CD14-positive monocyte (primary cell): ENCODE data around the gene CXCR6. TPM values are rescaled to one million over a fixed set of nuclear protein-coding genes. Genes with fewer than 3 reads are reported as not detected.

Experiments
- DNase-seq, 3 donors: peaks; one replicate each; pipeline ENCODE4 v3.0.0-alpha.2; 2011 to 2022
- H2AFZ ChIP-seq: 2 replicates; pipeline ENCODE4 v1.6.0; 2012; ENCODE audit warnings: mild to moderate bottlenecking, low read depth, low read length, inconsistent platforms; ENCODE audit not compliant: insufficient read depth, poor library complexity, severe bottlenecking
- H3K27ac ChIP-seq, 2 donors: 1 replicate in 1 of 2; 2 replicates in 1 of 2; pipeline ENCODE4 v1.5.1; 2012 to 2013; ENCODE audit warnings: low read length in 2 of 2, control low read depth in 1 of 2, inconsistent platforms in 1 of 2, low read depth in 1 of 2, mild to moderate bottlenecking in 1 of 2
- H3K27me3 ChIP-seq, 2 donors: one replicate each; pipeline versions ENCODE4 v1.6.0 to v1.6.1; 2011 to 2013; ENCODE audit warnings: low read length in 2 of 2; ENCODE audit not compliant: control insufficient read depth in 2 of 2, insufficient read depth in 2 of 2
- H3K36me3 ChIP-seq, 2 donors: replicated peaks in 1 of 2; 1 replicate in 1 of 2; 2 replicates in 1 of 2; pipeline versions ENCODE4 v1.5.1 to v1.6.1; 2012 to 2013; ENCODE audit warnings: low read length in 2 of 2, control low read depth in 1 of 2, inconsistent platforms in 1 of 2, mild to moderate bottlenecking in 1 of 2; ENCODE audit not compliant: insufficient read depth in 2 of 2, control insufficient read depth in 1 of 2
- H3K4me1 ChIP-seq, 2 donors: 1 replicate in 1 of 2; 2 replicates in 1 of 2; pipeline versions ENCODE4 v1.5.1 to v1.6.1; 2012 to 2013; ENCODE audit warnings: low read length in 2 of 2, control low read depth in 1 of 2, inconsistent platforms in 1 of 2, mild to moderate bottlenecking in 1 of 2, moderate library complexity in 1 of 2; ENCODE audit not compliant: insufficient read depth in 2 of 2, control insufficient read depth in 1 of 2
- H3K4me2 ChIP-seq: replicated peaks from 2 replicates; pipeline ENCODE3; 2012; ENCODE audit warnings: low read length, moderate library complexity, mild to moderate bottlenecking; ENCODE audit not compliant: poor library complexity, severe bottlenecking; ENCODE audit errors: extremely low read depth
- H3K4me3 ChIP-seq, 3 experiments: fragments of 200-600 bp in 1 of 3; sonication (generic) in 1 of 3; replicated peaks in 1 of 3; 1 replicate in 2 of 3; 2 replicates in 1 of 3; pipeline ENCODE4 v1.5.1; 2011 to 2013; ENCODE audit warnings: low read length in 3 of 3, mild to moderate bottlenecking in 3 of 3, control low read depth in 2 of 3, low read depth in 2 of 3, inconsistent platforms in 1 of 3, moderate library complexity in 1 of 3
- H3K79me2 ChIP-seq: 2 replicates; pipeline ENCODE4 v1.6.0; 2012; ENCODE audit warnings: mild to moderate bottlenecking, control low read depth, inconsistent platforms, low read length, moderate library complexity; ENCODE audit not compliant: insufficient read depth
- H3K9ac ChIP-seq: 2 replicates; pipeline ENCODE4 v1.6.0; 2017; ENCODE audit warnings: low read length, mild to moderate bottlenecking; ENCODE audit not compliant: insufficient read depth, poor library complexity, severe bottlenecking
- H3K9me3 ChIP-seq, 2 donors: replicated peaks in 1 of 2; 1 replicate in 1 of 2; 2 replicates in 1 of 2; pipeline versions ENCODE4 v1.5.1 to v1.6.1; 2012 to 2013; ENCODE audit warnings: low read length in 2 of 2, control low read depth in 1 of 2; ENCODE audit not compliant: control insufficient read depth in 1 of 2, insufficient read depth in 1 of 2
- H4K20me1 ChIP-seq: 2 replicates; pipeline ENCODE4 v1.6.0; 2012; ENCODE audit warnings: mild to moderate bottlenecking, low read length, control low read depth, moderate library complexity; ENCODE audit not compliant: insufficient read depth
- H3K27ac Mint-ChIP-seq, 7 donors: one replicate each; pipeline ENCODE4 v1.8.0; 2020; ENCODE audit warnings: mild to moderate bottlenecking in 7 of 7, mixed read lengths in 7 of 7, moderate library complexity in 6 of 7, inconsistent platforms in 2 of 7
- H3K27me3 Mint-ChIP-seq, 3 donors: one replicate each; pipeline ENCODE4 v1.8.0; 2021 to 2022; ENCODE audit warnings: low read depth in 3 of 3, mild to moderate bottlenecking in 3 of 3, mixed read lengths in 3 of 3, moderate library complexity in 3 of 3, inconsistent platforms in 1 of 3
- H3K36me3 Mint-ChIP-seq, 2 donors: one replicate each; pipeline ENCODE4 v1.8.0; 2020; ENCODE audit warnings: mixed read lengths in 2 of 2, inconsistent platforms in 1 of 2, mild to moderate bottlenecking in 1 of 2
- H3K4me1 Mint-ChIP-seq: one replicate; pipeline ENCODE4 v1.8.0; 2020; ENCODE audit warnings: mild to moderate bottlenecking, mixed read lengths
- H3K4me3 Mint-ChIP-seq, 2 donors: one replicate each; pipeline ENCODE4 v1.8.0; 2020; ENCODE audit warnings: mild to moderate bottlenecking in 2 of 2, mixed read lengths in 2 of 2, moderate library complexity in 1 of 2
- H3K9me3 Mint-ChIP-seq, 7 donors: one replicate each; pipeline ENCODE4 v1.8.0; 2020 to 2022; ENCODE audit warnings: mixed read lengths in 7 of 7, mild to moderate bottlenecking in 6 of 7, moderate library complexity in 6 of 7, inconsistent platforms in 2 of 7
- CTCF ChIP-seq: fragments of 200-600 bp; IDR thresholded peaks from one replicate; pipeline ENCODE4 v1.8.0; 2022; ENCODE audit warnings: antibody characterized with exemption, mild to moderate bottlenecking
- WGBS: methylation state at CpG from one replicate; pipeline ENCODE4 v1.1.5; 2013; ENCODE audit warnings: missing lambda C conversion rate; ENCODE audit not compliant: insufficient coverage; 5-methylcytosine and 5-hydroxymethylcytosine counted together
- intact Hi-C, 2 donors: fragments of 100-400 bp; cut with micrococcal nuclease; formaldehyde crosslinking; loops; one replicate each; pipeline versions ENCODE4 v1.15.0 to v1.15.1; 2023
- polyA plus RNA-seq, 3 donors: library from polyadenylated mRNA; depleted of rRNA in 1 of 3; unstranded in 2 of 3; stranded (reverse) in 1 of 3; fragments of 300-500 nt in 2 of 3; fragments of >200 nt in 1 of 3; fragmentation: Illumina TruSeq in 2 of 3; gene quantifications; 1 replicate in 2 of 3; 2 replicates in 1 of 3; pipeline ENCODE4 v1.2.3, GENCODE V29; 2012 to 2021
- small RNA-seq: library from RNA; depleted of rRNA; stranded (forward); fragments of <200 nt; gene quantifications from one replicate; pipeline ENCODE3, GENCODE V24; 2012; ENCODE audit warnings: low read depth; ENCODE audit not compliant: insufficient read length

Gene CXCR6
- polyA plus RNA-seq, 3 donors: 0.10 TPM; not detected in 2

GRCh38 chr3:45997942-45998341 lies 54.7 kb downstream of the CXCR6 start:
- no peak for DNase-seq
- H3K4me3 ChIP-seq: no peak overlapping the region
- H3K4me1 Mint-ChIP-seq: peaks cover 30% of the 10 kb centered on the region
- peaks cover 2 to 3% of the 10 kb centered on the region in 2 donors for H3K36me3 Mint-ChIP-seq
- H2AFZ ChIP-seq: no peak overlapping the region
- peaks cover 8% of the 10 kb centered on the region for H4K20me1 ChIP-seq
- no peaks in the 10 kb centered on the region for H3K27me3 ChIP-seq
- H3K4me2 ChIP-seq: no peak overlapping the region
- peaks cover 0 to 3% (median 0%) of the 10 kb centered on the region in 3 donors for H3K27me3 Mint-ChIP-seq
- TF ChIP-seq CTCF: no peak
- no peaks in the 10 kb centered on the region for H3K9me3 Mint-ChIP-seq
- no peaks in the 10 kb centered on the region for H3K36me3 ChIP-seq
- intact Hi-C loops: no loop called here
- no peak overlapping the region for H3K4me3 Mint-ChIP-seq
- no peak overlapping the region for H3K9ac ChIP-seq
- H3K27ac Mint-ChIP-seq: no peak overlapping the region
- no peak overlapping the region for H3K27ac ChIP-seq
- peaks cover 31 to 34% of the 10 kb centered on the region in 2 donors for H3K4me1 ChIP-seq
- no peaks in the 10 kb centered on the region for H3K9me3 ChIP-seq
- H3K79me2 ChIP-seq: peaks cover 23% of the 10 kb centered on the region
- WGBS: no CpG with 5 or more reads among the region's 2 CpGs

Small RNA genes within 50 kb of the gene (small RNA-seq; reads per million reads assigned to genes)
- gene RF00019: not detected

Other genes with a start within 250 kb of the CXCR6 start
- gene SLC6A20, start 146.9 kb upstream of the CXCR6 start, polyA plus RNA-seq: not detected
- gene LZTFL1, start 101.3 kb upstream of the CXCR6 start, polyA plus RNA-seq: 10 to 100 TPM in 1 of 3 donors, 1 to 10 TPM in 2; 7.3 to 10.5 (median 7.5) TPM
- gene CCR9, start 56.9 kb upstream of the CXCR6 start, polyA plus RNA-seq: not detected
- gene FYCO1, start 52.4 kb downstream of the CXCR6 start, polyA plus RNA-seq: 1 to 10 TPM in 2 of 3 donors, under 1 TPM in 1; 0.59 to 5.0 (median 1.3) TPM
- gene XCR1, start 84.0 kb downstream of the CXCR6 start, polyA plus RNA-seq: under 1 TPM in 2 of 3 donors, not detected in 1; 0.03 to 0.05 TPM